Liver (tissue), 9 donors: ENCODE measurements around the gene FAM13A. TPM values are rescaled to one million over a fixed set of nuclear protein-coding genes. Genes with fewer than 3 reads are reported as not detected.

Experiments
- DNase-seq: peaks from one replicate; pipeline ENCODE4 v3.0.0-alpha.2; 2017; ENCODE audit warnings: low spot score
- H3K27ac ChIP-seq, 2 donors: one replicate each; pipeline ENCODE4 v1.7.0; 2013; ENCODE audit warnings: inconsistent platforms in 2 of 2, low read length in 2 of 2, control low read depth in 1 of 2, low read depth in 1 of 2, mild to moderate bottlenecking in 1 of 2
- H3K27me3 ChIP-seq, 4 donors: one replicate each; pipeline versions ENCODE4 v1.6.1 to v1.7.0; 2013; ENCODE audit warnings: low read length in 3 of 4, inconsistent platforms in 1 of 4, mild to moderate bottlenecking in 1 of 4, moderate library complexity in 1 of 4; ENCODE audit not compliant: control insufficient read depth in 4 of 4, insufficient read depth in 4 of 4
- H3K36me3 ChIP-seq, 4 donors: one replicate each; pipeline versions ENCODE4 v1.6.1 to v1.7.0; 2013; ENCODE audit warnings: low read length in 3 of 4, mild to moderate bottlenecking in 3 of 4, low read depth in 1 of 4, moderate library complexity in 1 of 4; ENCODE audit not compliant: control insufficient read depth in 4 of 4, insufficient read depth in 3 of 4
- H3K4me1 ChIP-seq, 4 donors: one replicate each; pipeline versions ENCODE4 v1.6.1 to v1.7.0; 2013; ENCODE audit warnings: low read length in 3 of 4, mild to moderate bottlenecking in 3 of 4, moderate library complexity in 1 of 4; ENCODE audit not compliant: control insufficient read depth in 4 of 4, insufficient read depth in 4 of 4
- H3K4me3 ChIP-seq, 3 donors: one replicate each; pipeline versions ENCODE4 v1.6.1 to v1.7.0; 2013; ENCODE audit warnings: low read length in 3 of 3, control low read depth in 1 of 3, low read depth in 1 of 3, mild to moderate bottlenecking in 1 of 3
- H3K9ac ChIP-seq, 2 donors: one replicate each; pipeline ENCODE4 v1.7.0; 2013; ENCODE audit warnings: low read length in 2 of 2, mild to moderate bottlenecking in 2 of 2, moderate library complexity in 2 of 2, control low read depth in 1 of 2, low read depth in 1 of 2
- H3K9me3 ChIP-seq, 4 donors: one replicate each; pipeline versions ENCODE4 v1.6.1 to v1.7.0; 2013; ENCODE audit warnings: low read length in 3 of 4; ENCODE audit not compliant: control insufficient read depth in 4 of 4
- CTCF ChIP-seq: fragments of 150-350 bp; IDR thresholded peaks from 2 replicates; pipeline ENCODE4 v1.5.1; 2017; ENCODE audit warnings: improper control_type of control experiment, low read depth, low read length; ENCODE audit not compliant: missing input control
- EGR1 ChIP-seq, 2 donors: IDR thresholded peaks; 2 replicates each; pipeline ENCODE4 v1.6.1; 2016 to 2018; ENCODE audit warnings: antibody characterized with exemption in 2 of 2, low read depth in 2 of 2
- FOXA1 ChIP-seq: IDR thresholded peaks from 2 replicates; pipeline ENCODE4 v1.6.1; 2016; ENCODE audit warnings: antibody characterized with exemption
- FOXA2 ChIP-seq: IDR thresholded peaks from 2 replicates; pipeline ENCODE4 v1.6.1; 2016; ENCODE audit warnings: antibody characterized with exemption
- GABPA ChIP-seq, 2 donors: IDR thresholded peaks in 1 of 2; conservative IDR thresholded peaks in 1 of 2; 2 replicates each; pipeline ENCODE4 v1.6.1; 2016; ENCODE audit warnings: antibody characterized with exemption in 2 of 2, mild to moderate bottlenecking in 1 of 2, moderate library complexity in 1 of 2
- HNF4A ChIP-seq, 2 donors: conservative IDR thresholded peaks; 2 replicates each; pipeline ENCODE4 v1.6.1; 2016; ENCODE audit warnings: antibody characterized with exemption in 2 of 2, mild to moderate bottlenecking in 2 of 2
- HNF4G ChIP-seq: IDR thresholded peaks from 2 replicates; pipeline ENCODE4 v1.6.1; 2016; ENCODE audit warnings: antibody characterized with exemption
- JUND ChIP-seq, 2 donors: IDR thresholded peaks; 2 replicates each; pipeline ENCODE4 v1.6.1; 2016; ENCODE audit warnings: antibody characterized with exemption in 2 of 2
- MAX ChIP-seq: IDR thresholded peaks from 2 replicates; pipeline ENCODE4 v1.6.1; 2016; ENCODE audit warnings: antibody characterized with exemption
- NR2F2 ChIP-seq: IDR thresholded peaks from 2 replicates; pipeline ENCODE4 v1.6.1; 2016; ENCODE audit warnings: antibody characterized with exemption
- RAD21 ChIP-seq, 2 donors: IDR thresholded peaks; 2 replicates each; pipeline ENCODE4 v1.6.1; 2016; ENCODE audit warnings: antibody characterized with exemption in 2 of 2, mild to moderate bottlenecking in 2 of 2
- RXRA ChIP-seq, 2 donors: IDR thresholded peaks; 2 replicates each; pipeline ENCODE4 v1.6.1; 2017 to 2018; ENCODE audit warnings: antibody characterized with exemption in 2 of 2, mild to moderate bottlenecking in 1 of 2
- SP1 ChIP-seq: IDR thresholded peaks from 2 replicates; pipeline ENCODE4 v1.6.1; 2018; ENCODE audit warnings: antibody characterized with exemption, mild to moderate bottlenecking
- TAF1 ChIP-seq: conservative IDR thresholded peaks from 2 replicates; pipeline ENCODE4 v1.6.1; 2016; ENCODE audit warnings: antibody characterized with exemption, mild to moderate bottlenecking
- YY1 ChIP-seq: IDR thresholded peaks from 2 replicates; pipeline ENCODE4 v1.6.1; 2016; ENCODE audit warnings: antibody characterized with exemption, mild to moderate bottlenecking
- ZBTB33 ChIP-seq: IDR thresholded peaks from 2 replicates; pipeline ENCODE4 v1.6.1; 2016; ENCODE audit warnings: antibody characterized with exemption
- WGBS: extraction: QIAGEN DNeasy Blood & Tissue Kit; methylation state at CpG from one replicate; pipeline ENCODE4 v1.1.7; 2013; 5-methylcytosine and 5-hydroxymethylcytosine counted together
- polyA plus RNA-seq, 2 donors: library from polyadenylated mRNA; stranded (reverse) in 1 of 2; unstranded in 1 of 2; fragments of 200-250 nt in 1 of 2; fragments of >200 nt in 1 of 2; fragmentation: Nextera tagmentation in 1 of 2; extraction: Ambion mirVana in 1 of 2; gene quantifications; one replicate each; pipeline versions ENCODE4 v1.2.1 to v1.2.3, GENCODE V29; 2013 to 2015
- total RNA-seq, 2 donors: library from RNA; depleted of rRNA; stranded (reverse); fragments of >200 nt; gene quantifications; one replicate each; pipeline ENCODE4 v1.2.3, GENCODE V29; 2014
- TF ChIP-seq, protein P1 (sequence below): IDR thresholded peaks from 2 replicates; pipeline ENCODE4 v1.6.1; 2016; ENCODE audit warnings: antibody characterized with exemption, mild to moderate bottlenecking
- TF ChIP-seq, protein P2 (sequence below): IDR thresholded peaks from 2 replicates; pipeline ENCODE4 v1.6.1; 2016; ENCODE audit warnings: antibody characterized with exemption
- donor health status: healthy.
- donor health status: healthy.
- donor health status: healthy.
- donor health status: healthy.
- donor health status: healthy.

Gene FAM13A
- total and polyA plus RNA-seq, 4 donors, result 14.9 to 52.9 (median 27.6) TPM

GRCh38 chr4:88794087-88794690, 262.8 kb downstream of the FAM13A start:
- Histone ChIP-seq H3K9me3 (no peaks in the 10 kb centered on the region), H3K9ac (no peak overlapping the region), H3K4me3 (no peak overlapping the region), H3K4me1 (no peaks in the 10 kb centered on the region), H3K36me3 (no peaks in the 10 kb centered on the region), H3K27ac (no peak overlapping the region), H3K27me3 (no peaks in the 10 kb centered on the region)
- TF ChIP-seq EGR1 (IDR thresholded peaks at IDR 0.05; ENCODE audit: low read depth in 2 of 2), result no peak
- no peak for TF ChIP-seq GABPA (IDR thresholded peaks at IDR 0.05 in 1 of 2, conservative IDR thresholded peaks at IDR 0.05 in 1 of 2)
- TF ChIP-seq SP1, result no peak
- TF ChIP-seq, protein P1, sequence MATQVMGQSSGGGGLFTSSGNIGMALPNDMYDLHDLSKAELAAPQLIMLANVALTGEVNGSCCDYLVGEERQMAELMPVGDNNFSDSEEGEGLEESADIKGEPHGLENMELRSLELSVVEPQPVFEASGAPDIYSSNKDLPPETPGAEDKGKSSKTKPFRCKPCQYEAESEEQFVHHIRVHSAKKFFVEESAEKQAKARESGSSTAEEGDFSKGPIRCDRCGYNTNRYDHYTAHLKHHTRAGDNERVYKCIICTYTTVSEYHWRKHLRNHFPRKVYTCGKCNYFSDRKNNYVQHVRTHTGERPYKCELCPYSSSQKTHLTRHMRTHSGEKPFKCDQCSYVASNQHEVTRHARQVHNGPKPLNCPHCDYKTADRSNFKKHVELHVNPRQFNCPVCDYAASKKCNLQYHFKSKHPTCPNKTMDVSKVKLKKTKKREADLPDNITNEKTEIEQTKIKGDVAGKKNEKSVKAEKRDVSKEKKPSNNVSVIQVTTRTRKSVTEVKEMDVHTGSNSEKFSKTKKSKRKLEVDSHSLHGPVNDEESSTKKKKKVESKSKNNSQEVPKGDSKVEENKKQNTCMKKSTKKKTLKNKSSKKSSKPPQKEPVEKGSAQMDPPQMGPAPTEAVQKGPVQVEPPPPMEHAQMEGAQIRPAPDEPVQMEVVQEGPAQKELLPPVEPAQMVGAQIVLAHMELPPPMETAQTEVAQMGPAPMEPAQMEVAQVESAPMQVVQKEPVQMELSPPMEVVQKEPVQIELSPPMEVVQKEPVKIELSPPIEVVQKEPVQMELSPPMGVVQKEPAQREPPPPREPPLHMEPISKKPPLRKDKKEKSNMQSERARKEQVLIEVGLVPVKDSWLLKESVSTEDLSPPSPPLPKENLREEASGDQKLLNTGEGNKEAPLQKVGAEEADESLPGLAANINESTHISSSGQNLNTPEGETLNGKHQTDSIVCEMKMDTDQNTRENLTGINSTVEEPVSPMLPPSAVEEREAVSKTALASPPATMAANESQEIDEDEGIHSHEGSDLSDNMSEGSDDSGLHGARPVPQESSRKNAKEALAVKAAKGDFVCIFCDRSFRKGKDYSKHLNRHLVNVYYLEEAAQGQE, result no peak
- no peak for TF ChIP-seq RXRA (IDR thresholded peaks at IDR 0.05)
- TF ChIP-seq FOXA2, result no peak
- TF ChIP-seq, protein P2, sequence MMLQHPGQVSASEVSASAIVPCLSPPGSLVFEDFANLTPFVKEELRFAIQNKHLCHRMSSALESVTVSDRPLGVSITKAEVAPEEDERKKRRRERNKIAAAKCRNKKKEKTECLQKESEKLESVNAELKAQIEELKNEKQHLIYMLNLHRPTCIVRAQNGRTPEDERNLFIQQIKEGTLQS, result no peak
- TF ChIP-seq FOXA1, result no peak
- no peak for TF ChIP-seq YY1
- no peak for TF ChIP-seq CTCF
- no peak for TF ChIP-seq NR2F2
- no peak for TF ChIP-seq TAF1
- TF ChIP-seq JUND (IDR thresholded peaks at IDR 0.05), result no peak
- no peak for TF ChIP-seq RAD21 (IDR thresholded peaks at IDR 0.05)
- no peak for TF ChIP-seq ZBTB33
- TF ChIP-seq MAX, result no peak
- no peak for TF ChIP-seq HNF4G
- TF ChIP-seq HNF4A (conservative IDR thresholded peaks at IDR 0.05), result no peak
- WGBS, result 97% methylated on average over 4 of the region's 4 CpGs
- no peak for DNase-seq
